H1 (cell line): ENCODE data around the gene TP53BP1. TPM values are rescaled to one million over a fixed set of nuclear protein-coding genes. Genes with fewer than 3 reads are reported as not detected.

Experiments
- CBX8 ChIP-seq: fragments of 300-800, 300-1000 bp; sonication (generic); IDR thresholded peaks from 2 replicates; pipeline ENCODE4 v1.7.1; 2016; ENCODE audit warnings: low read depth, low read length, borderline replicate concordance
- EGR1 ChIP-seq: IDR thresholded peaks from 2 replicates; pipeline ENCODE4 v1.6.1; 2011; ENCODE audit warnings: low read depth, low read length, borderline replicate concordance
- GABPA ChIP-seq: IDR thresholded peaks from 2 replicates; pipeline ENCODE4 v1.6.1; 2011; ENCODE audit warnings: mild to moderate bottlenecking, low read length, moderate library complexity, borderline replicate concordance; ENCODE audit not compliant: insufficient read depth
- SP4 ChIP-seq: IDR thresholded peaks from 2 replicates; pipeline ENCODE4 v1.6.1; 2012; ENCODE audit warnings: low read length, inconsistent platforms
- polyA plus RNA-seq, 7 experiments: library from polyadenylated mRNA; depleted of rRNA in 3 of 7; stranded (reverse) in 5 of 7; unstranded in 2 of 7; fragments of >200 nt in 5 of 7; fragments of 200-250 nt in 2 of 7; gene quantifications; 1 replicate in 5 of 7; 2 replicates in 1 of 7; 4 replicates in 1 of 7; pipeline versions ENCODE4 v1.2.1 to v1.2.3, GENCODE V29; 2011 to 2013; ENCODE audit warnings: missing spikeins in 2 of 7, mixed read lengths in 2 of 7
- total RNA-seq: library from RNA; stranded (reverse); fragmentation: NEBNext Ultra II Directional; extraction: Animal tissue kit (Norgen Biotek cat#: 25700); gene quantifications from 2 replicates; pipeline ENCODE4 v1.2.1, GENCODE V29; 2021

The TP53BP1 gene
- total and polyA plus RNA-seq, 2 of the 8 experiments (the other 6 are each of a cell fraction or from before 2014, with no cell fraction given) = 34.1 to 63.6 TPM

GRCh38 chr15:43434446-43434845 lies 58.5 kb downstream of the TP53BP1 start (continued):
- TF ChIP-seq GABPA (no peak), EGR1 (no peak), SP4 (no peak), CBX8 (no peak)
- TF ChIP-seq, all 59 proteins: peak for 0
